H9 (cell line): ENCODE results near the gene GPC1. TPM values are rescaled to one million over a fixed set of nuclear protein-coding genes. Genes with fewer than 3 reads are reported as not detected.
"Not testable (repeated sequence)": the region's sequence is repeated elsewhere in the genome, so short reads cannot be mapped to it uniquely, and the experiment has no call there.

Source experiments
- DNase-seq: peaks from one replicate; pipeline ENCODE4 v3.0.0-alpha.2; 2017
- H2AFZ ChIP-seq: one replicate; pipeline ENCODE4 v1.6.1; 2013; ENCODE audit warnings: mild to moderate bottlenecking, low read length, control low read depth, moderate library complexity
- H2AK5ac ChIP-seq: 2 replicates; pipeline ENCODE4 v1.6.1; 2013; ENCODE audit warnings: low read length, control low read depth, mixed read lengths; ENCODE audit not compliant: insufficient read length
- H2BK120ac ChIP-seq: one replicate; pipeline ENCODE4 v1.6.1; 2013; ENCODE audit warnings: low read depth, mild to moderate bottlenecking, low read length, control low read depth, inconsistent platforms; ENCODE audit not compliant: poor library complexity, severe bottlenecking
- H2BK12ac ChIP-seq: 2 replicates; pipeline ENCODE4 v1.6.1; 2013; ENCODE audit warnings: low read length, control low read depth, mixed read lengths, low read depth; ENCODE audit not compliant: insufficient read length
- H2BK15ac ChIP-seq: 2 replicates; pipeline ENCODE4 v1.6.1; 2013; ENCODE audit warnings: low read depth, low read length, control low read depth
- H2BK20ac ChIP-seq: one replicate; pipeline ENCODE4 v1.6.1; 2013; ENCODE audit warnings: low read depth, mild to moderate bottlenecking, low read length, control low read depth, inconsistent platforms; ENCODE audit not compliant: poor library complexity, severe bottlenecking
- H2BK5ac ChIP-seq: 2 replicates; pipeline ENCODE4 v1.6.1; 2013; ENCODE audit warnings: low read length, control low read depth, mixed read lengths; ENCODE audit not compliant: insufficient read length
- H3K14ac ChIP-seq: 2 replicates; pipeline ENCODE4 v1.6.1; 2013; ENCODE audit warnings: low read length, control low read depth; ENCODE audit not compliant: insufficient read depth
- H3K18ac ChIP-seq: 2 replicates; pipeline ENCODE4 v1.6.1; 2013; ENCODE audit warnings: low read depth, mild to moderate bottlenecking, mixed read lengths, low read length, control low read depth; ENCODE audit not compliant: insufficient read length
- H3K23ac ChIP-seq: 2 replicates; pipeline ENCODE4 v1.6.1; 2013; ENCODE audit warnings: low read length, control low read depth, mixed read lengths, low read depth; ENCODE audit not compliant: insufficient read length
- H3K23me2 ChIP-seq: 2 replicates; pipeline ENCODE4 v1.6.1; 2013; ENCODE audit warnings: low read depth, mild to moderate bottlenecking, mixed read lengths, low read length, control low read depth; ENCODE audit not compliant: insufficient read length, poor library complexity, severe bottlenecking
- H3K27ac ChIP-seq: 2 replicates; pipeline ENCODE4 v1.5.1; 2013; ENCODE audit warnings: low read length, control low read depth, mixed read lengths, low read depth; ENCODE audit not compliant: insufficient read length
- H3K27me3 ChIP-seq: 2 replicates; pipeline ENCODE4 v1.6.1; 2013; ENCODE audit warnings: low read length, control low read depth, inconsistent platforms; ENCODE audit not compliant: insufficient read depth
- H3K4ac ChIP-seq: 2 replicates; pipeline ENCODE4 v1.6.1; 2013; ENCODE audit warnings: low read depth, mild to moderate bottlenecking, control low read depth, inconsistent platforms, low read length, moderate library complexity
- H3K4me1 ChIP-seq: 2 replicates; pipeline ENCODE4 v1.6.1; 2013; ENCODE audit warnings: low read length, control low read depth, inconsistent platforms; ENCODE audit not compliant: insufficient read depth
- H3K4me2 ChIP-seq: 2 replicates; pipeline ENCODE4 v1.6.1; 2013; ENCODE audit warnings: low read length, control low read depth, mixed read lengths; ENCODE audit not compliant: insufficient read length, insufficient read depth
- H3K56ac ChIP-seq: 2 replicates; pipeline ENCODE4 v1.6.1; 2013; ENCODE audit warnings: low read depth, mild to moderate bottlenecking, mixed read lengths, low read length, control low read depth; ENCODE audit not compliant: insufficient read length
- H3K79me1 ChIP-seq: 2 replicates; pipeline ENCODE4 v1.6.1; 2013; ENCODE audit warnings: low read depth, mild to moderate bottlenecking, moderate library complexity, low read length, control low read depth, inconsistent platforms; ENCODE audit not compliant: insufficient read depth, poor library complexity, severe bottlenecking
- H3K79me2 ChIP-seq: 2 replicates; pipeline ENCODE4 v1.6.1; 2013; ENCODE audit warnings: low read length, control low read depth, inconsistent platforms; ENCODE audit not compliant: insufficient read depth
- H3K9ac ChIP-seq: 2 replicates; pipeline ENCODE4 v1.6.1; 2013; ENCODE audit warnings: low read length, control low read depth, mixed read lengths; ENCODE audit not compliant: insufficient read length; ENCODE audit errors: extremely low read depth
- H3K9me3 ChIP-seq: one replicate; pipeline ENCODE4 v1.6.1; 2013; ENCODE audit warnings: low read depth, low read length, inconsistent platforms; ENCODE audit not compliant: control insufficient read depth
- H3T11ph ChIP-seq: one replicate; pipeline ENCODE4 v1.6.1; 2013; ENCODE audit warnings: mild to moderate bottlenecking, low read length, control low read depth, inconsistent platforms
- H4K20me1 ChIP-seq: one replicate; pipeline ENCODE4 v1.6.1; 2013; ENCODE audit not compliant: control insufficient read depth, insufficient read length, insufficient read depth
- H4K5ac ChIP-seq: 2 replicates; pipeline ENCODE4 v1.6.1; 2013; ENCODE audit warnings: low read depth, mild to moderate bottlenecking, mixed read lengths, low read length, control low read depth; ENCODE audit not compliant: insufficient read length
- H4K8ac ChIP-seq: replicated peaks from 2 replicates; pipeline ENCODE4 v1.6.1; 2013; ENCODE audit warnings: low read length, control low read depth, mixed read lengths, low read depth; ENCODE audit not compliant: insufficient read length
- H4K91ac ChIP-seq: 2 replicates; pipeline ENCODE4 v1.6.1; 2013; ENCODE audit warnings: low read depth, mild to moderate bottlenecking, moderate library complexity, mixed read lengths, low read length, control low read depth; ENCODE audit not compliant: insufficient read length
- H3K27ac Mint-ChIP-seq, 3 experiments: 2 replicates in 2 of 3; 3 replicates in 1 of 3; pipeline ENCODE4 v1.8.0; 2020 to 2021; ENCODE audit warnings: mixed read lengths in 3 of 3, mild to moderate bottlenecking in 1 of 3, moderate library complexity in 1 of 3
- H3K27me3 Mint-ChIP-seq: 2 replicates; pipeline ENCODE4 v1.8.0; 2021; ENCODE audit warnings: low read depth, mild to moderate bottlenecking, moderate library complexity, mixed read lengths
- H3K36me3 Mint-ChIP-seq, 3 experiments: 2 replicates in 2 of 3; 3 replicates in 1 of 3; pipeline ENCODE4 v1.8.0; 2020 to 2021; ENCODE audit warnings: low read depth in 3 of 3, mixed read lengths in 3 of 3; ENCODE audit not compliant: insufficient read depth in 1 of 3
- H3K4me1 Mint-ChIP-seq, 2 experiments: 2 replicates each; pipeline ENCODE4 v1.8.0; 2020; ENCODE audit warnings: mixed read lengths in 2 of 2
- H3K4me3 Mint-ChIP-seq, 2 experiments: 2 replicates in 1 of 2; 3 replicates in 1 of 2; pipeline ENCODE4 v1.8.0; 2020 to 2021; ENCODE audit warnings: mild to moderate bottlenecking in 2 of 2, mixed read lengths in 2 of 2, moderate library complexity in 1 of 2
- H3K9me3 Mint-ChIP-seq, 2 experiments: 2 replicates in 1 of 2; 3 replicates in 1 of 2; pipeline ENCODE4 v1.8.0; 2020; ENCODE audit warnings: mild to moderate bottlenecking in 2 of 2, mixed read lengths in 2 of 2, moderate library complexity in 1 of 2
- CTCF ChIP-seq: fragments of 200-600 bp; sonication (generic); conservative IDR thresholded peaks from 3 replicates; pipeline ENCODE4 v1.8.0; 2021; ENCODE audit warnings: antibody characterized with exemption, mild to moderate bottlenecking
- WGBS: extraction: QIAGEN DNeasy Blood & Tissue Kit; methylation state at CpG from one replicate; pipeline ENCODE4 v1.1.7; 2013; ENCODE audit warnings: missing lambda C conversion rate, low lambda C conversion rate, mixed read lengths; ENCODE audit not compliant: insufficient read length; ENCODE audit errors: extremely low coverage; 5-methylcytosine and 5-hydroxymethylcytosine counted together
- total RNA-seq: library from RNA; stranded (reverse); gene quantifications from 2 replicates; pipeline ENCODE4 v1.2.1, GENCODE V29; 2021

GPC1 gene
- total RNA-seq, 1 experiment from 2014 or later = 39.4 TPM

- Histone ChIP-seq H3K79me1 (no peaks in the 10 kb centered on the region), H3K4me2 (no peak overlapping the region), H4K8ac (no peak overlapping the region), H2BK120ac (no peak overlapping the region), H4K5ac (no peak overlapping the region), H3K14ac (no peak overlapping the region), H3K18ac (no peak overlapping the region), H3K27me3 (no peaks in the 10 kb centered on the region), H2BK15ac (no peak overlapping the region), H2BK5ac (no peak overlapping the region), H3K9ac (no peak overlapping the region), H3K27ac (no peak overlapping the region), H3K79me2 (no peaks in the 10 kb centered on the region), H2AK5ac (no peak overlapping the region), H2BK20ac (no peak overlapping the region), H2BK12ac (no peak overlapping the region), H4K20me1 (no peaks in the 10 kb centered on the region), H3K23me2 (no peaks in the 10 kb centered on the region), H3K23ac (no peak overlapping the region), H3K4ac (no peak overlapping the region), H3K4me1 (no peaks in the 10 kb centered on the region), H2AFZ (no peak overlapping the region), H3T11ph (no peak overlapping the region), H3K9me3 (no peaks in the 10 kb centered on the region), H3K56ac (no peak overlapping the region), H4K91ac (no peak overlapping the region)
- Mint-ChIP-seq H3K27me3 (peaks cover 6% of the 10 kb centered on the region), H3K4me1 (peaks cover 0 to 3% of the 10 kb centered on the region in 2 experiments; a peak in 1 of 4 replicates), H3K36me3 (no peaks in the 10 kb centered on the region; a peak in 1 of 7 replicates), H3K9me3 (no peaks in the 10 kb centered on the region), H3K4me3 (no peak overlapping the region; a peak in 1 of 5 replicates), H3K27ac (no peak overlapping the region; a peak in 1 of 7 replicates)
- WGBS = no CpG with 5 or more reads among the region's 12 CpGs
- no peak for TF ChIP-seq CTCF
- DNase-seq = no peak
Observed at GRCh38 chr2:240386326-240386725, 49.1 kb upstream of the GPC1 start.

- H2AFZ ChIP-seq, H4K91ac ChIP-seq, H2BK5ac ChIP-seq, H2BK12ac ChIP-seq, H2BK20ac ChIP-seq, H3K79me2 ChIP-seq, H3K9me3 ChIP-seq, H3K4me1 ChIP-seq, H3K4me2 ChIP-seq, H3K9ac ChIP-seq, H3K18ac ChIP-seq, H3K36me3 Mint-ChIP-seq, H2BK15ac ChIP-seq, H3K79me1 ChIP-seq, H3K27me3 Mint-ChIP-seq, H2BK120ac ChIP-seq, H3T11ph ChIP-seq, H2AK5ac ChIP-seq, H3K4me1 Mint-ChIP-seq, H4K5ac ChIP-seq, H3K9me3 Mint-ChIP-seq, H3K4ac ChIP-seq, H3K23me2 ChIP-seq, H4K20me1 ChIP-seq, H3K27ac Mint-ChIP-seq, H3K23ac ChIP-seq, H3K27me3 ChIP-seq, H4K8ac ChIP-seq, H3K4me3 Mint-ChIP-seq, H3K14ac ChIP-seq, DNase-seq, H3K27ac ChIP-seq, H3K56ac ChIP-seq: not testable (repeated sequence)
- WGBS = no CpG with 5 or more reads among the region's 4 CpGs
Observed at GRCh38 chr2:240386743-240387142, 48.7 kb upstream of the GPC1 start.
